ENCODE measurements around the gene CAPN15.

Gene CAPN15

DNA sequence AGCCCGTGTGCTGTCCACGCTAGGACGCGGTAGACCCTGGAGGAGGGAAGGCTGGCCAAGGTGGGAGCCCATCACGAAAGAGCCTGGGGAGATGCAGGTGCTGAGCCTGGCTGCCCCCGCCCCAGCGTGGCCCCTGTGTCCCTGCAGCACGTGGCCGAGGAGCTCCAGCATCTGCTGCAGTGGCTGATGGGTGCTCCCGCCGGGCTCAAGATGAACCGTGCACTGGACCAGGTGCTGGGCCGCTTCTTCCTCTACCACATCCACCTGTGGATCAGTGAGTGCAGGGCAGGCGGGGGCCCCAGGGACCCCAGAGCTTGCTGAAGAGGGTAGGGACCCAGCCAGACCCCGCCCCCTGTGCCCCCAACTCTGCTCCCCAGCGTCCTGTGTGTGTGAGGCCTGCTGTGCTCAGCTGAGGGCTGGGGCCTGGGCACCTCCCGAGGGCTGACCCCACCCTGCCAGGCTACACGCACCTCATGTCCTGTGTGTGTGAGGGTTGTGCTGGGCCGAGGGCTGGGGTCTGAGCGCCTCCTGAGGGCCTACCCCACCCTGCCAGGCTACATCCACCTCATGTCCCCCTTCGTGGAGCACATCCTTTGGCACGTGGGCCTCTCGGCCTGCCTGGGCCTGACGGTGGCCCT lies 50.8 kb downstream of the CAPN15 start:
- DNase-seq (ENCODE audit: low read depth) = no peak

DNA sequence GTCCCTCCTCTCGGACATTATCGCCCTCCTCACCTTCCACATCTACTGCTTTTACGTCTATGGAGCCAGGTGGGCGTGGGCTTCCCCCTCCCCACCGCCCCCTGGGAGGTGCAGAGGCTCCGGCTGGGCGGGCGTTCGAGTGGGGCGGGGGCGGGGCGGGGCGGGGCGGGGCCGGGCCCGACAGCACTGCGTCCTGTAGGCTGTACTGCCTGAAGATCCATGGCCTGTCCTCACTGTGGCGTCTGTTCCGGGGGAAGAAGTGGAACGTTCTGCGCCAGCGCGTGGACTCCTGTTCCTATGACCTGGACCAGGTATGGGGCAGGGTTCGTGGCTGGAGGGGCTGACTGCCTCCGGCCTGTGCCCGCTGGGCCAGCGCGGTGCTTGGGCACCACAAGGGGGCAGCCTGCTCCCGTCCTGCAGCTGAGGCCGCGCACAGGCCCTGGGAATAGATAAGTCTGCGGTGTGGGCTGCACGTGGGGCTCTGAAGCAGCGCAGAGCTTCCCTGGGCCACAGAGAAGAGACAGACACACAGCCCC lies 51.4 kb downstream of the CAPN15 start:
- DNase-seq (ENCODE audit: low read depth) = no peak

DNA sequence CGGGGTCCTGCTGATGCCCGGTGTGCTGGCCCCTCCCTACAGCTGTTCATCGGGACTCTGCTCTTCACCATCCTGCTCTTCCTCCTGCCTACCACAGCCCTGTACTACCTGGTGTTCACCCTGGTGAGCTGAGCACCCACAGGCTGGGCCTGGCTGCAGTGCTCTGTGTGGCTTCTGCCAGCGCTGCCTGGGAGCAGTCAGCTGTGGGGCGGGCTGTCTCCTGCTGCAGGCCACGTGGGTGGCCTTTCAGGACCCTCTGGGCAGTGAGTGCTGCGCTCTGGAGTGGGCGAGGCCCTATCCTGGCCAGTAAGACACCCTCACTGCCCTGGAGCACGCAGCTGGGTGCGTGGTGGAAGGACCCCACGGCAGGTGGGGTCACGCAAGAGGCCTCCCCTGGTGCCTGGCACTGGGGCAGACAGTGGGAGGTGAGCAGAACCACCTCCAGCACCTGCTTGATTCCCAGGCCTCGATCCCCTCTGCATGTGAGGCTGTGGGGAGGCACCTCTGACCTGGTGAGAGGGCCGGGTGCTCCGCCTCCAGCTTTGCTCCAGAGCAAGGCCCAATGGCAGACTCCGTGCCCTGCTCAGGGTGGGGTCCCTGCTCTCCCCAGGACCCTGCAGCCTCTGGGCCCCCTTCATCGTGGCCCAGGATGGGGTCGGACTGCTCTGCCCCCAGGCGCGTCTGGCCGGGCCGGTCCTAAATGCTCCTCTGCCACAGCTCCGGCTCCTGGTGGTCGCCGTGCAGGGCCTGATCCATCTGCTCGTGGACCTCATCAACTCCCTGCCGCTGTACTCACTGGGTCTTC lies 52.8 kb downstream of the CAPN15 start:
- DNase-seq (ENCODE audit: low read depth) = no peak

DNA sequence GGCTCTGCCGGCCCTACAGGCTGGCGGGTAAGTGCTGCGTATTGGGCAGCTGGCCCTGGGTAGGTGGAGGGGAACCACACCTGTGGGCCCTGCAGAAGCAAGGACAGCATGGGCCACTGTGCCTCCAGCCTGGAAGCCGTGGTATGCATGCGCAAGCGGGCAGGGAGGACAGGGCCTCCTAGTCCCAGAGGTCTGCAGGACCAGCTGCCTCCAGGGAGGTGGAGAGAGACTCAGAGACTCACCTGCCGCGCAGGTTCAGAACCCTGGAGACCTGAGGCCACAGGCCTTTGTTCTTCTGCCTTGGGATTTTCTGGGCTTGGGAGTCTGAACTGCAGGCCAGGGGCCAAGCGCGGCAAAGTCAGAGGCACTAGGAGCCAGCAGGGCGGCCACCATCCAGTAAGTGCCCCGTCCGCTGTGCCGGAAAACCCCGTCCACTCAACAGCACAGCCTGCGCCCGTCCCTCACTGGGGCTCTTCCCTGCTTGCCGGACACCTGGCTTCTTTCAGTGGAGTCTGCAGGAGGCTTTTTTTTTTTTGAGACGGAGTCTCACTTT lies 53.5 kb downstream of the CAPN15 start:
- DNase-seq (ENCODE audit: low read depth) = no peak

DNA sequence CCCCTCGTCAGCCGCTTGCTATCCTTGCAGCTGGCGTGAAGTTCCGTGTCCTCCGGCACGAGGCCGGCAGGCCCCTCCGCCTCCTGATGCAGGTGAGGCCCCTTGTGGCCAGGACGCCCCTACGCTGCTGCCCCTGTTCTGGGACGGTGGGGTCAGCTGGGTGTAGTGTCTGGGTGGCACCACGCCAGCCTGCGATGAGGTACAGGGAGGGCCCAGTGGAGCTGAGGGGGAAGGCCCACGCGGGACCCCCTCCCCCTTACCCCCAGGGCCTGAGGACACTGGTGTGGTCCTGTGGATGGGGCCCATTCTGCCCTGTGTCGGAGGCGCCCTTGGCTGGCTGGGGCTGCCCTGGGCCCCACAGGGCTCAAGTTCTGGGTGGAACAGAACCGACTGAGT lies 54.7 kb downstream of the CAPN15 start:
- no peak for DNase-seq (ENCODE audit: low read depth)

DNA sequence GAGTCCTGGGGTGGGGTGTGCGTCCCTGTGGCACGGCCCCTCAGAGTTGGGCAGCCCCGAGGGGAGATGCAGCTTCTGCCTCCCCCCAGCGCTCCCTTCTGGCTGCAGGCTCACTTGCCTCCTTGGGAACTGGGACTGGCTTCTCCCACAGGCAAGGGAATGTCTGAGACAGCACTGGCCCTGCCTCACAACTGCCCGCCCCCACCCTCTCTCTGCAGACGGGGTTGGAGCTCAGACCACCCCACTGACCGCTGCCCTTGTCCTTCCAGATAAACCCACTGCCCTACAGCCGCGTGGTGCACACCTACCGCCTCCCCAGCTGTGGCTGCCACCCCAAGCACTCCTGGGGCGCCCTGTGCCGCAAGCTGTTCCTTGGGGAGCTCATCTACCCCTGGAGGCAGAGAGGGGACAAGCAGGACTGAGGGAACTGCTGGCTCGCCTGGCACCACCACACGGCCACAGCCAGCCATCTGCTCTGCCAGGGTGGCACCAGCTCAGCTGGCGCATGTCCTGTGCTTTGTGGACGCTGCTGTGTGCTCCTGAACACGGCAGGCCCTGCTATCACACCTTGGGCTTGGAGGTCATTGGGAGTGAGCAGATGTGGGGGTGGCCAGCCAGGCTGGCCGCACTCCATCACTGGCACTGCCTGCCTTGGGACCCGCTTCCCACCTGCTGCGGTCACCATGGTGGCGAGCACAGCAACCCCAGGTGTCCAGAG lies 55.3 kb downstream of the CAPN15 start:
- no peak for DNase-seq (ENCODE audit: low read depth)

DNA sequence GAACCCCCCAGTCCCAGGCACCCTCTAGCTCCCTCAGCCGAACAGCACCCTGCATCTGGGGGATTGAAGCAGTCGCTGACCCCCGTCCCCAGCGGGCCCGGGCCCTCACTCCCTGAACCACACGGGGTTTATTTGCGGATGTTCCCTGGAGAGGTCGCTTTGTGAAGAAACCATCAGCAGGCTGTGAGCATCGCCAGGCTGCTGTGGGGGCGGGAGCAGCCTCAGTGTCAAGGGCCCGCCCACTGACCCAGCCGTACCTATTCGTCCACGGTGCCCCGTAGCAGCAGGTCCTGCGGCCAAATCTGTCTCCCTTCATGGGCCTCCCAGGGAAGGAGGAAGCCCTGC lies 55.9 kb downstream of the CAPN15 start:
- DNase-seq (ENCODE audit: low read depth) = no peak

DNA sequence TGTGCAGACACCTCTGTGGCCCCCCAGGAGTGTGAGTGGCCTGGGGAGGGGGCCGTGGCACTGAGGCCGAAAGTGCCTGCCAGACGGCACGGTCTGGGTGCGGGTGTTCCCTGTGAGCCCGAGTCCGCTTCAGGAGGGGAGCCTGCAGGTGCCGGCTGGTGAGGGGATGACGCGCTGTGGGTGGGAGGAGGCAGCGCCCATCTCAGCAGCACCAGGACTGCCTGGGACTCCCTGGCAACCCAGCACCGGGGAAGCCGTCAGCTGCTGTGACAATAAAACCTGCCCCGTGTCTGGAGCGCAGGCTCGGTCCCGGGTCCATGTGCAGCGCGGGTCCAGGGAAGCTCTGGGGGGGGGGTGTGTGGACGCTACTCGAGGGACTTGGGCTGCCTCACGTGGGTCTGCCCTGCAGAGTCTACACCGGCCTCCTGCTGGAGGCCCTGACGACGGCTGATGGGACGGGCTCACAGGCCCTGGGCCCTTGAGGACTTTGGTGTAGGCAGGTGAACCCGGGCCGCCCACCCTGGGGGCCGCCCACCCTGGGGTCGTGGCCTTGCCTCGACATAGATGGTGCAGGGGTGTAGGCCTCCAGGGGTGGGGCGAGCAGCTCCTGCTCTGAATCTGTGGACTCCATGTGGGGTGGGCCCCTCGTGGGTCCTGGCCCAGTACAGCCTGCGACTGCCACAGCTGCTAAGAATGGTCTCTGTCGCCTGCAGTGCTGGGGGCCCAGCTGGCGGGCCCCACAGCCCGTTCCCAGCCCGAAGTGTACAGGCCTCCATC lies 56.5 kb downstream of the CAPN15 start:
- no peak for DNase-seq (ENCODE audit: low read depth)

DNA sequence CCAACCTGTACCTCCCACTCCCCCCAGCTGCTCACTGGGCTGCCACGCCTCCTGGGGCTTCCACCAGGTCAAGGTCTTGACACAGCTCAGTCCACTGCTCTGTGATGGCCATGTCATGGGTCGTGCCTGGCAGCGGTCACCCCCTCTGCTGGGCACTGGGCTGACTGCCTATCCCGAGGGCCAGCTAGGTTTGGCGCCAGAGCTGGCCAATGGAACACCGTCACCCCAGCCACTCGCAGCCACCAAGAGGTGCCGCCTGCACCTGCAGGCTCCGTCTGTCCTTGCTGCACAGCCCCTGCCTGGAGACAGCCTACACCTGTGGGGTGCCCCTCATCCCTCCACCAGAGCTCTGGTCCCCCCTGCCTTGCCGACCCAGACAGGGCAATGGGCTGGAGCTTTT lies 57.8 kb downstream of the CAPN15 start:
- no peak for DNase-seq (ENCODE audit: low read depth)

DNA sequence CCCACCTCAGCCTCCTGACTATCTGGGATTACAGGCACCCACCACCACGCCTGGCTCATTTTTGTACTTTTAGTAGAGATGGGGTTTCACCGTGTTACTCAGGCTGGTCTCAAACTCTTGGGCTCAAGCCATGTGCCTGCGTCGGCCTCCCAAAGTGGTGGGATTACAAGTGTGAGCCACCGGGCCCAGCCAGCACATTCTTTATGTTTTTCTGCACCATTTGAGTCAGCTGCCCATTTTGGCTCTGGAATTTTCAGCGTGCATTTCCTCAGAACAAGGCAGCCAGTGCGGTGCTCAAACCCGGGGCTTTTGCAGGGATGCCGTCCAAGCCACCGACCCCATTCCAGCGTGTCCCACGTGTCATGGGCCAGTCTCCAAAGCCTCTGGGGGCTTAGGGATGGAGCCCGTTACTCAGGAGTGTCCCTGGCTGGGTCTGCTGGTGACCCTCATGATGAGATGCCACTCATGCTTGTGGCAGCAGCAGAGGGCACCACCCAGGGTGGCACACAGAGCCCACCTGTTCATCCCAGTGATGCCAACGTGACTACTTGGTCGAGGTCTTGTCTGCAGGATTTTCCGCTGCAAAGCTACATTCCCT lies 58.6 kb downstream of the CAPN15 start:
- DNase-seq (ENCODE audit: low read depth) = no peak

DNA sequence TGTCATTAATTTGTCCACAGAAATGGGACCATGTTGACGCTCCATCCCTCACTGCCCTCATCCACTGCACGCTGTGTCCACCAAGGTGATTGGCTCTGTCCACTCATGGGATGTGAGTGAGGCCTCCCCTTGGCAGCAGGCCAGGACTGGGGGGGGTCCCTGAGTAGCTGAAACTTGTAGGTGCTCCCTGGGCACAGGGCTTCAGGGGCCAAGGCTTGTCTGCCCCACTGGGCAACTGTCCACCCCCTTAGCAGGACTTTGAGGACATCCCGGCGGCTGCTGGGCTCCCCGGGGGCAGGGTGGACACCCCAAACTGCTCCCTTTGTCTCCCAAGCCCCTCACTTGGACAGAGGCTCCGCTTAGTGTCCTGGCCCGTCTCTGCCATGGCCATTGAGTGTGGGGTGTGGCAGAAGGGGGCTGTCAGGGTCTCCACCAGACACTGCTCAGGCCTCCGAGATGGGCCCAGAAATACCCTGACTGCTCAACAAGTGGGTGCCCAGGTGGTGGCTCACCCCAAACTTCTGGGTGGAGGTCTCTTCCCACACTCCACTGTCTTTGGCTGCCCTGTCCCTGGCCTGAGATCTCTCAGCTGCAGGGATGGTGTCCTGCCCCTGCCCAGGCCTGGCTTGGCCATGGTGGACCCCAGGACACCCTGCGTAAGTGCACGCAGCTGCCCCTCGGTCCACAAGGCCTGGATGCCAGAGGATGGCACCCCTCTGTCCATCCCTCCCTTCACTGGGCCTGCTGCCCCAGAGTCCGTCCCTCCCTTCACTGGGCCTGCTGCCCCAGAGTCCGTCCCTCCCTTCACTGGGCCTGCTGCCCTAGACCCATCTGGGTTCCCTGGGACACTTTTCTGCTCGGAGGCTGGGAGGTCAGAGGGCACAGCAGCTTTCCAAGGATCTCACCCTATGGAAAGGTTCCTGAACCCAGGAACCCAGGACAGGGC lies 59.4 kb downstream of the CAPN15 start:
- DNase-seq (ENCODE audit: low read depth) = no peak

DNA sequence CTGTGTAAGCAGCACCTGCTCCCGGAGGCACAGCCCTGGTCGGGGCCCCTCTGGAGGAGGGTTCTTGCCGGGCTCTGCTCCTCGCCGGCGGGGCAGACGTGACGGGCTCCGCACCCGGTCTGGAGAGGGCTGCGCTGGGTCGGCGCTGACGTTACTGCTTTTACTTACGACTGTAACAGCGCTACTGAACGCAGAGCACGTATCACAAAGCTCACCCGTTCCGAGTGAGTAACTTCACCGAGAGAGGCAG lies 61.1 kb downstream of the CAPN15 start:
- no peak for DNase-seq (ENCODE audit: low read depth)

DNA sequence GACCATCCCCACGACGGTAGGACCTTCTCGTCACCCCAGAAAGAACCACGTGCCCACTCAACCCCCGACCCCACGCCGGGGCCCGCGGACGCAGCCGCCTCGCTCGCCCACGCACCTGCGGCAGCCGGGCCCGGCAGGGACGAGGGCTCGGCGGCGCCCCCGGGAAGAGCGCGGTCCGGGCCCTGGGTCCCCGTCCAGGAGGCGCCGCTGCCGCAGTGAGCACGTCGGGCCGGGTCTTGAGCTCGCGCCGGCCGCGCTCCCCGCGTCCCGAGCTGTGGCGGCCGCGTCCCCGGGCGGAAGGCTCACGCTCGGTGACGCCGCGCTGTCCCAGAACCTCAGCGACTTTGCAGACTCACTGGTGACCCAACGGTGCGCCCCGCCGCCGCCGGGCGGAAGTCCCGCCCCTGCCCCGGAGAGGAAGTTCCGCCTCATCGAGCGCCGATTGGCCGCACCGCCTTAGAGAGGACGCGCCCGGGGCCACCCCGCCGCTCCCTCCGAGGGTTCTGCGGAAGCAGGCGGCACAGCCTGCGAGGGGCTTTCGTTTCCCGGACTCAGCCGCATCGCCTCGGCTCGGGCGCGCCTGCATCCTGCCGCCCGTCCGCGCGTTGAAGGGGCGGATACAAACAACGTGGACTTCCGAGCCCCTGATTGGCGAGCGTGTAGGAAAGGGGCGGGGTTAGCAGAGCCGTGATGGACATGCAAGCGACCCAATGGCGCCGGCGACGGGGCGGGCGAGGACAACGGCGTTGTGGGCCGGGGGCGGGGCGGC lies 61.6 kb downstream of the CAPN15 start:
- peak; percentile 98 for DNase-seq (ENCODE audit: low read depth)

DNA sequence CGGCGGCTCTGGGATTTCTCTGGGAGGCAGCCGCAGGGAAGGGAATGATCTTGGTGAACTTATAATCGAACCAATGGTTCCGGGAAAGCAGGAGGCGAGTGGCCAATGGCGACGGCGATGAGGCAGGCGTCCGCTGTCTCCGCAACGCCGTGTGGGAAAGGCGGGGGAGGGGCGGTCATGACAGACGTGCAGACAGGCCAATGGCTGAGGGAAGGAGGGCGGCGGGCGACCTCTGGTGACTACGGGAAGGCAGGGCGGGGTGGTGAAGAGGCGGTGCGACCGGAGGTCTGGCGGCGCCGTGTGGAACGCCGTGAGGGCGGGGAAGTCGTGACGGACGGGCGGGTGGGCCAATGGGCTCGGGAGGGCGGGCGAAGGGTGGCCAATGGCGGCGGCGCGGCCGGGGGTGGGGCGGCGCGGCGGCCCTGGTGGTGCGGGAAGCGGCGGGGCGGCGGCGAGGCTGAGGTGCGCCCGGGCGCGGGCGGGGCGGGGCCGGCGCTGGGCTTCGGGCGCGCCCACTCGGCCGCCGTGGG lies 62.2 kb downstream of the CAPN15 start, which contains the start of gene RAB40C:
Gene RAB40C, plus strand, starts transcription at position 409 of the 530 bp plus-strand sequence. CDS start 226 bp downstream, outside the sequence.
- DNase-seq (ENCODE audit: low read depth) = peak; percentile 98

DNA sequence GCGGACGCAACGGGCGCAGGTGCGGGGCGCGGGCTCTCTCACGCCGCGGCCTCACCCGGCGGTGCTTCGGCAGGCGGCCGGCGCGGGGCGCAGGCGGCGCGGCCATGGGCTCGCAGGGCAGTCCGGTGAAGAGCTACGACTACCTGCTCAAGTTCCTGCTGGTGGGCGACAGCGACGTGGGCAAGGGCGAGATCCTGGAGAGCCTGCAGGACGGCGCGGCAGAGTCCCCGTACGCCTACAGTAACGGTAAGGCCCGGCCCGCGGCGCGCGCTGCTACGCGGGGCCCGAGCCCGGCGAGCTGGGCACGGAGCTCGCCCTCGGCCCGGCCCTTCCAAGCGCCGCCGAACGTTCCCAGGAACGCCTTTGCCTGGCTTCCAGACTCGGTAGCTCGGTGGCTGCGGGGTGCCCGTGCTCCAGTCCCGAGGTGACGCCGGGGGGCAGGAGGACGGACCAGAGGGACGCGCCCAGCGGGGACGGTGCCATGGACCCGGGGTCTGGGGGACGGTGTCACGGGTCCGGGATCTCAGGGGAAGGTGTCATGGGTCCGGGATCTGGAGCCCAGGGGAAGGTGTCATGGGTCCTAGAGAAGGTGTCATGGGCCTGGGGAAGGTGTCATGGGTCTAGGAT lies 62.8 kb downstream of the CAPN15 start:
- no peak for DNase-seq (ENCODE audit: low read depth)

DNA sequence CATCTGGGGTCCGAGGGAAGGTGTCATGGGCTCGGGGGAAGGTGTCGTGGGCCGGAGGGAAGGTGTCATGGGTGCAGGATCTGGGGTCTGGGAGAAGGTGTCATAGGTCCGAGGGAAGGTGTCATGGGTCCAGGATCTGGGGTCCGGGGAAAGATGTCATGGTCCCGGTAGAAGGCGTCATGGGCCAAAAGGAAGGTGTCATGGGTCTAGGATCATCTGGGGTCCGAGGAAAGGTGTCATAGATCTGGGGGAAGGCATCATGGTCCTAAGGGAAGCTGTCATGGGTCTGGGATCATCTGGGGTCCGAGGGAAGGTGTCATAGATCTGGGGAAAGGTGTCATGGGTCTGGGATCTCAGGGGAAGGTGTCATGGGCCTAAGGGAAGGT lies 63.3 kb downstream of the CAPN15 start:
- no peak for DNase-seq (ENCODE audit: low read depth)

DNA sequence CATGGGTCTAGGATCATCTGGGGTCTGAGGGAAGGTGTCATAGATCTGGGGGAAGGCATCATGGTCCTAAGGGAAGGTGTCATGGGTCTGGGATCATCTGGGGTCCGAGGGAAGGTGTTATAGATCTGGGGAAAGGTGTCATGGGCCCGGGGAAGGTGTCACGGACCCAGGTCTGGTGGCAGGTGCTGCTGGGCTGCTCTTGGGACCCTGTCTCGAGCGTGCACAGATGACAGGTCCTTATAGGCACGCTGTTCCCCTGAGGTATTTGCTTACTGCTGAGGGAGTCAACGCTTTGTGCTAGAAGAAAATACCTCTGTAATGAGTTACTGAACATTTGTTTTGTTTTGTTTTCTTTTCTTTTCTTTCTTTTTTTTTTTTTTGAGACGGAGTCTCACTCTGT lies 63.7 kb downstream of the CAPN15 start:
- DNase-seq (ENCODE audit: low read depth) = no peak

DNA sequence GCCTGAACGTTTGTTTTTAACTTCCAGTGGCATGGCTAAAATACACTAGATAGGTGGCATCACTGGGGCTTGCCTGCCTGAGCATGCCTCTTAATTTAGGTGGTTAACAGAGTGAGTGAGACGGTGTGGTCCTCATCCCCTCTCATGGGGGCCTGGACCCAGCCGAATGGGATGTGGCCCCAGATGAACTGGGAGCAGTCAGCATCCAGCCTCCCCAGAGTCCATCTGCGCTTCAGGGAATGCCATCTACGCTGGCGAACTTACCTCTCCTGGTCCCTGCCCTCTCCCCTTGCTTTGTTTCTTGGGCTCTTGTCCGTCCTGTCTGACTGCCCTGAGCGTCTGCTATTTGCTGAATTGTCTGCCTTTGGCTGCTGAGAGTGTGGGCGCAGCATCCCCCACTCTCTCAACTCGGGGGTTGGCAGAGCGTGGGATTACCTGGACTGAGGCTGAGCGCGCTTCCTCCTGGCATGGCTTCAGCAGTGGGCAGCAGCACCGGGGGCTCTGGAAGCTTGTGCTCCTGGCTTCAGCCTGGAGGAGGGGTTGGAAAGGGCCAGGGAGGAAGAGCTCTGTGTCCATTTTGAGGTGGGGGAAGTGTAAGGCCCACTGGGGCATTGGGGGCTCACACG lies 64.5 kb downstream of the CAPN15 start:
- DNase-seq (ENCODE audit: low read depth) = no peak

Measured in stimulated activated CD8-positive, alpha-beta memory T cell treated with anti-CD3 and anti-CD28 coated beads, Interleukin-12 subunit alpha, Interleukin-12 subunit beta, amount 100 ng/mL, for 4 hours (primary cell).